Measurements from ENCODE around the gene CLCNKB.

- TF ChIP-seq, protein P1, sequence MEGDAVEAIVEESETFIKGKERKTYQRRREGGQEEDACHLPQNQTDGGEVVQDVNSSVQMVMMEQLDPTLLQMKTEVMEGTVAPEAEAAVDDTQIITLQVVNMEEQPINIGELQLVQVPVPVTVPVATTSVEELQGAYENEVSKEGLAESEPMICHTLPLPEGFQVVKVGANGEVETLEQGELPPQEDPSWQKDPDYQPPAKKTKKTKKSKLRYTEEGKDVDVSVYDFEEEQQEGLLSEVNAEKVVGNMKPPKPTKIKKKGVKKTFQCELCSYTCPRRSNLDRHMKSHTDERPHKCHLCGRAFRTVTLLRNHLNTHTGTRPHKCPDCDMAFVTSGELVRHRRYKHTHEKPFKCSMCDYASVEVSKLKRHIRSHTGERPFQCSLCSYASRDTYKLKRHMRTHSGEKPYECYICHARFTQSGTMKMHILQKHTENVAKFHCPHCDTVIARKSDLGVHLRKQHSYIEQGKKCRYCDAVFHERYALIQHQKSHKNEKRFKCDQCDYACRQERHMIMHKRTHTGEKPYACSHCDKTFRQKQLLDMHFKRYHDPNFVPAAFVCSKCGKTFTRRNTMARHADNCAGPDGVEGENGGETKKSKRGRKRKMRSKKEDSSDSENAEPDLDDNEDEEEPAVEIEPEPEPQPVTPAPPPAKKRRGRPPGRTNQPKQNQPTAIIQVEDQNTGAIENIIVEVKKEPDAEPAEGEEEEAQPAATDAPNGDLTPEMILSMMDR (IDR thresholded peaks at IDR 0.05), result no peak
- TF ChIP-seq POLR2AphosphoS5 (IDR thresholded peaks at IDR 0.05; ENCODE audit: insufficient read depth in 1 of 2, low read depth in 1 of 2) (no peak), POLR2A (IDR thresholded peaks at IDR 0.05) (no peak)
These were observed at the start of gene CLCNKB for GRCh38 chr1:16043521-16043920.

Measured in vagina (tissue), 2 donors.